Activated CD8-positive, alpha-beta memory T cell treated with anti-CD3 and anti-CD28 coated beads, Interleukin-2, amount 10 ng/mL, durations not matched to agents 7 days and 5 days (primary cell): ENCODE data around the gene PRR23A. TPM values are rescaled to one million over a fixed set of nuclear protein-coding genes. Genes with fewer than 3 reads are reported as not detected.
"Not testable (repeated sequence)": the region's sequence is repeated elsewhere in the genome, so short reads cannot be mapped to it uniquely, and the experiment has no call there.

Experiments used
- ATAC-seq: fragments of 150-1000 bp; cut with Tn5 transposase; one replicate; pipeline ENCODE4 v1.10.0; 2021; ENCODE audit warnings: moderate library complexity
- CTCF ChIA-PET: fragments of 350-600 bp; sonication (Branson Sonifier 250); formaldehyde crosslinking; loops from one replicate; lab custom pipeline; 2021; ENCODE audit warnings: antibody characterized with exemption; lab: Charles Lee
- DNase-seq: peaks from one replicate; pipeline ENCODE4 v3.0.0-alpha.2; 2020
- H3K27ac Mint-ChIP-seq: one replicate; pipeline ENCODE4 v1.8.0; 2021; ENCODE audit warnings: mild to moderate bottlenecking, mixed read lengths
- H3K27me3 Mint-ChIP-seq: one replicate; pipeline ENCODE4 v1.8.0; 2021; ENCODE audit warnings: mixed read lengths
- H3K36me3 Mint-ChIP-seq: one replicate; pipeline ENCODE4 v1.8.0; 2021; ENCODE audit warnings: mild to moderate bottlenecking, mixed read lengths
- H3K4me1 Mint-ChIP-seq: one replicate; pipeline ENCODE4 v1.8.0; 2021; ENCODE audit warnings: mixed read lengths
- H3K4me3 Mint-ChIP-seq: one replicate; pipeline ENCODE4 v1.8.0; 2021; ENCODE audit warnings: mild to moderate bottlenecking, moderate library complexity, mixed read lengths
- H3K9me3 Mint-ChIP-seq: one replicate; pipeline ENCODE4 v1.8.0; 2022; ENCODE audit warnings: low read depth, mixed read lengths
- total RNA-seq, 2 experiments: library from RNA; stranded (reverse); gene quantifications; one replicate each; pipeline ENCODE4 v1.2.3, GENCODE V29; 2021

Gene PRR23A
- total RNA-seq = not detected

DNA sequence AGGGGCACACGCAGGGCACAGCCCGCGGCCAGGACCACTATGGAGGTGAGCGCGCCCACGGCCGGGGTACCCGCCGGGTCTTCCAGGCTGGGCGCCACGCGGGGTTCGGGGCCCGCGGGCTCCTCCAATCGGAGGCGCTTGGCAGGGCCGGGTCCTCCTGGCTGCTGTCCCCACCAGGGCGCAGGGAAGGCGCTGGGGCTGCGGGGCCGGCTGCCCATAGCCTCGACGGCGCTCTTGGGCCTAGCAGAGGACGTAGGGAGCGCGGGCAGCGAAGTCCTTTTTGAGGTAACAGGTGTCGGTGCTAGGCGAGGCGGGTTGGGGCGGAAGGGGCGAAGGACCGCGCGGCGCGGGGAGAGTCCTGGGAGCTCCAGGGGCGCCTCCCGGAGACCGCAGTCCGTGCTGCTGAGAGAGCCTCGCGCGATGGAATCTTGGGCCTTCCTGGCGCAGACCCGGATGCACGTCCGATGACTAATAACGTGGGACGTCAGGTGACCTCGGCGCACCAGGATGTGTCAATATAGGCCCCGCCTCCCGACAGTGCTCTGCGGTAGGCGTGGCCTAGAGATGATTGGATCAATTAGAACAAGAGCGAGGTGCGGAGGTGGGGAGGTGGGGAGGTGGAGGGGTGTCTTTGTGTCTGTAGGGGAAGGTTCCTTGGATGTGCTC, at the start of gene PRR23A:
Gene PRR23A, minus strand, starts transcription at position 218 of the 666 bp plus-strand sequence. Its CDS starts 0 bp downstream, at position 218.
- H3K36me3 Mint-ChIP-seq = peaks cover 3% of the 10 kb centered on the region
- no peaks in the 10 kb centered on the region for H3K4me1 Mint-ChIP-seq
- CTCF ChIA-PET = no interaction called here
- no peaks in the 10 kb centered on the region for H3K27me3 Mint-ChIP-seq
- no peak for ATAC-seq
- no peak within 1 kb of the TSS for H3K4me3 Mint-ChIP-seq
- no peak for DNase-seq
- no peak within 1 kb of the TSS for H3K27ac Mint-ChIP-seq
- peaks cover 14% of the 10 kb centered on the region for H3K9me3 Mint-ChIP-seq

DNA sequence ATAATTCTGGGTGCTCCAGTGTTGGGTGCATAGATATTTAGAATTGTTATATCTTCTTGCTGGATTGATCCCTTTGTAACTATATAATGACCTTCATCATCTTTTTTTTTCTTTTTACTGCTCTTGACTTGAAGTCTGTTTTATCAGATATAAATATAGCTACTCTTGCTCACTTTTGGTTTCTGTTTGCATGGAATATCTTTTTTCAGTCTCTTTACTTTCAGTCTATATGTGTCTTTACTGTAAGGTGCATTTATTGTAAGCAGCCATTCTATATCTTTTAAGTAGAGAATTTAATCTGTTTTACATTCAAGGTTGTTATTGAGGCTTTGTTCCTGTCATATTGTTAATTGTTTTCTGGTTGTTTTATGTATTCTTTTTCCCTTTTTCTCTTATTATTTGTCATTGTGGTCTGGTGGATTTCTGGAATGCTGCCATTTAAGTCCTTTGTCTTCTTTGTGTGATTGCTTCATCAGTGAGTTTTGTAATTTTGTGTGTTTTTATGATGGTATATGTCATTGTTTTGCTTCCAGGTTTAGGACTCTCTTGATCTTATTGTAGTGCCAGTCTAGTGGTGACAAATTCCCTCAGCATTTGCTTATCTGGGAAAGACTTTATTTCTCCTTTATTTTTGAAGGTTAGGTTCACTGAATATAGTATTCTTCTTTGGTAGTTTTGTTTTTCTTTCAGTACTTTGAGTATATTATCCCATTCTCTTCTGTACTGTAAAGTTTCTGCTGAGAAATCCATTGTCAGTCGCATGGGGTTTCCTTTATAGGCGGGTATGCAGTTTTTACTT, 46.9 kb upstream of the PRR23A start:
- H3K4me1 Mint-ChIP-seq = no peaks in the 10 kb centered on the region
- no peak overlapping the region for H3K4me3 Mint-ChIP-seq
- no peak overlapping the region for H3K27ac Mint-ChIP-seq
- ATAC-seq (no peak), DNase-seq (no peak)
- CTCF ChIA-PET = no interaction called here
- no peaks in the 10 kb centered on the region for H3K36me3 Mint-ChIP-seq
- H3K27me3 Mint-ChIP-seq = no peaks in the 10 kb centered on the region
- peaks cover 9% of the 10 kb centered on the region for H3K9me3 Mint-ChIP-seq

DNA sequence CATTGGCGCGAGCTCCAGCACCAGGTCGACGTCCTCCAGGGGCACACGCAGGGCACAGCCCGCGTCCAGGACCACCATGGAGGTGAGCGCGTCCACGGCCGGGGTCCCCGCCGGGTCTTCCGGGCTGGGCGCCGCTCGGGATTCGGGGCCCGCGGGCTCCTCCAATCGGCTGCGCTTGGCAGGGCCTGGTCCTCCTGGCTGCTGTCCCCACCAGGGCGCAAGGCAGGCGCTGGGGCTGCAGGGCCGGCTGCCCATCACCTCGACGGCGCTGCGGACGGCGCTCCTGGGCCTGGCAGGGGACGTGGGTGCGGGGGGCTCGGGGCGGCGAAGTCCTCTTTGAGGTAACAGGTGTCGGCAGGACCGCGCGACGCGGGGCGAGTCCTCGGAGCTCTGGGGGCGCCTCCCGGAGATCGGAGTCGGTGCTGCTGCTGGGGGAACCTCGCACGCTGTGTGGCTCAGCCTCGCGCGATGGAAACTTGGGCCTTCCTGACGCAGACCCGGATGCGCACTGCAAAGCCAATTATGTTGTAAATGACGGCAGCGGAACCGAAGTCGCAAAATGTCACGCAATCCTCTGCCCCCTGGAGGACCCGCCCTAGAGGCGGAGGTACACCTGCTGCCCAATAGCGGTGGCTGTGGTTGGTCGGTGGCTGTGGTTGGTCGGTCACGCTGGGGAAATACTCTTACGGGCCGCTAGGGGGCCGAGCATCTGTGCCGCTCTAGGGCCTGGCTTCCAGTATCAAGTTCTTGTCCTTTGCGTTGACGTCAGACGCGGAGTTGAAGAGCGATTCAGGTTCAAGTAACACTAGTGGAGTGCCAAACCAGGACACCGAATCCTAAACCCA, 38.5 kb upstream of the PRR23A start, which contains the start of gene PRR23C:
Gene PRR23C, minus strand, starts transcription at position 527 of the 845 bp plus-strand sequence. Its CDS starts 272 bp downstream, at position 255.
- no peaks in the 10 kb centered on the region for H3K36me3 Mint-ChIP-seq
- ATAC-seq = no peak
- CTCF ChIA-PET = no interaction called here

DNA sequence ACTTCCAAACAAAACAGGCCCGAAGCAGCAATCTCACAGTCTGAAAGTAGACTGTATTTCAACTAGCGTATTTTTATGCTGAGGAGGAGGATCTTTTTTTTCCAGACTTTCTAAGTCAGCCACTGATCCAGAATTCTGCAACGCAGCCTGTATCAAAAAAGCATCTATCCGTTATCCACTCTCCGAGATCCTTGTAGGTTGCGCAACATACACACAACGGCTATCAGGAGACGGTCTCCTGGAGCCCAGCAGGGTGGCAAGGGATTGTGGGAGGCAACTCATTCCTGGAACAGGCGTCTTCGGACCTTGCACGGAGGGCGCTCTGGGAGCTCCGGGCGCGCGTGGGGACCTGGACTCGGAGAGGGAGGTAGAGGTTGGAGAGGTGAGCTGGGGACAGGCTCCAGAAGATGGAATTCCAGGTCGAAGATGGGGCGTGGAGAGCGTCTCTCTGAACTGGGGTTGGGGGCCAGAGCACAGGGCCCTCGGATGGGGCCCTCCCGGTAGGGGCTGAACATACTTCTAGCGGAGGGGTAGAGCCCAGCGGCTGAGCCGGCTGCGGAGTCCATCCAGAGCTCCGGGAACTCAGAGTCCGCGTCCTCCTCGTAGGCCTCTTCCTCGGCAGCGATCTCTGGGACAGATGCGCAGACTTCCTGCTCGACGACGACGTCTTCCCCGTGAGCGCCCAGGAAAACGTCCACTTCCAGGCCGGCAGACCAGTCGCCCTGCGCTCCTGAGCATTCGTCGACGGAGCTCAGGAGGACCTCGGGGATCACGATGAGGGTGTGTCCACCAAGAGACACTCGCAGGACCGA, 37.7 kb upstream of the PRR23A start:
- CTCF ChIA-PET = no interaction called here
- Mint-ChIP-seq H3K4me1 (no peaks in the 10 kb centered on the region), H3K9me3 (peaks cover 8% of the 10 kb centered on the region), H3K27me3 (no peaks in the 10 kb centered on the region), H3K36me3 (no peaks in the 10 kb centered on the region), H3K4me3 (no peak overlapping the region), H3K27ac (no peak overlapping the region)
- no peak for DNase-seq
- ATAC-seq = no peak

More for the DNA sequence above, 38.5 kb upstream of the PRR23A start, which contains the start of gene PRR23C:
- Mint-ChIP-seq H3K27ac (no peak within 1 kb of the TSS), H3K27me3 (no peaks in the 10 kb centered on the region), H3K9me3 (peaks cover 8% of the 10 kb centered on the region), H3K4me1 (no peaks in the 10 kb centered on the region), H3K4me3 (no peak within 1 kb of the TSS)
- no peak for DNase-seq

DNA sequence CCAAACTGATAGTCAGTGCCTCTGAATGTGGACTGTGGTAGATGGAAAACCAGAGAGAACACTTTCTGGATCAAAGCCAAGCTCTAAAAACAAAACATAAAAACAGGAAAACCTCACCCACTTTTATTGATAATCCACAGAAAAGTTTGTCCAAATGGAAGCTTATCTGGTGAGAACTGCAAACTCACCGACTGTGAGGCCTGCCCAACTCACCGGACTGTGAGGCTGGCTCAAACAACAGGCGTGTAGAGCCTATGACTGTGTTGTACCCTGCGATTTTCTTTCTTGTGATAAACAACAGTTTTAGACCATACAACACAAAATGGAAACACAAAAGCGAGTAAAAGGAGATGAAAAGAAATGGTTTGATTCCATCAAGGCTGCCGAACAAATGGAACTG, 31.4 kb upstream of the PRR23A start:
- CTCF ChIA-PET = no interaction called here
- H3K4me3 Mint-ChIP-seq = no peak overlapping the region
- no peak overlapping the region for H3K27ac Mint-ChIP-seq
- H3K9me3 Mint-ChIP-seq = no peaks in the 10 kb centered on the region
- H3K27me3 Mint-ChIP-seq = no peaks in the 10 kb centered on the region
- ATAC-seq (no peak), DNase-seq (no peak)
- H3K36me3 Mint-ChIP-seq = no peaks in the 10 kb centered on the region
- no peaks in the 10 kb centered on the region for H3K4me1 Mint-ChIP-seq

DNA sequence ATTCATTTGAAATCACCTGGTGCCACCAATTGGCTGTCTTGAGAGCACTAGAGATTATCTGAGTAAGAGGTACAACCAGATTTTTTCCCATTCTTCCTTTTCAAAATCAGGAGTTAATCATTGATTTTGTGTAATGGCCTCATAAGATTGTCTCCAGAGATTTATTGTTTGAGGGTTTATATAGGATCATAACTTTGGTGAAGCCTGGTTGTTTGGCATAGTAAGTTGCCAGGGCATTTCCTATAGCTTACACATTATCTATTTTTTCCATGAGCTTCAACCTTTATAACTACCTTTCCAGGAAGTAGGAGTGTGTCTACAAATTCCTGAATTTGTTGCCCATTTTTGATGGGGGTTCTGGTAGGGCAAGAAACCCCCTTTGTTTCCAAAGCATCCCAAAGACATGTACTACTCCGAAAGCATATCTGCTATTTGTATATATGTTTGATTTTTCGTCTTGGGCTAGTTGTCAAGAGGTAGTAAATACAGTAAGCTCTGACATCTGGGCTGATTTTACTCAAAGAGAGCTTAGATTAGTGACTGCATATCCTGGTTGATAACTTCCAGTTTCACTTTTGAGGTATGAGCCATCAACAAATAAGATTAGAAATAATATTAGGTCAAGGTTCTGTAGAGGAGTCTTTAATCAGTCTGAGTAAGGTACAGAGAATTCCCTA, 26.4 kb upstream of the PRR23A start:
- Mint-ChIP-seq H3K4me1 (no peaks in the 10 kb centered on the region), H3K36me3 (no peaks in the 10 kb centered on the region), H3K4me3 (no peak overlapping the region), H3K9me3 (peaks cover 3% of the 10 kb centered on the region), H3K27ac (no peak overlapping the region), H3K27me3 (no peaks in the 10 kb centered on the region)
- ATAC-seq = no peak
- CTCF ChIA-PET = interaction anchor here (0.7 kb wide), 1 partner anchor 34 kb away, joined by 3 read pairs; no protein-coding TSS in a partner anchor
- no peak for DNase-seq

DNA sequence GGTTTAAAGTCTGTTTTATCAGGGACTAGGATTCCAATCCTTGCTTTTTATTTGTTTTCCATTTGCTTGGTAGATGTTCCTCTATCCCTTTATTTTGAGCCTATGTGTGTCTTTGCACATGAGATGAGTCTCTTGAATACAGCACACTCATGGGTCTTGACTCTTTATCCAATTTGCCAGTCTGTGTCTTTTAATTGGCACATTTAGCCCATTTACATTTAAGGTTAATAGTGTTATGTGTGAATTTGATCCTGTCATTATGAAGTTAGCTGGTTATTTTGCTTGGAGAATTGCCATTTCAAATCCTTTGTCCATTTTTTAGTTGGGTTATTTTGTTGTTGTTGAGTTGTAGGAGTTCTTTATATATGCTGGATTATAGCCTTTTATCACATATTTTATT, 24.5 kb upstream of the PRR23A start:
- ATAC-seq, H3K27me3 Mint-ChIP-seq, H3K27ac Mint-ChIP-seq, H3K4me3 Mint-ChIP-seq, DNase-seq, H3K4me1 Mint-ChIP-seq, H3K36me3 Mint-ChIP-seq, CTCF ChIA-PET, H3K9me3 Mint-ChIP-seq: not testable (repeated sequence)

DNA sequence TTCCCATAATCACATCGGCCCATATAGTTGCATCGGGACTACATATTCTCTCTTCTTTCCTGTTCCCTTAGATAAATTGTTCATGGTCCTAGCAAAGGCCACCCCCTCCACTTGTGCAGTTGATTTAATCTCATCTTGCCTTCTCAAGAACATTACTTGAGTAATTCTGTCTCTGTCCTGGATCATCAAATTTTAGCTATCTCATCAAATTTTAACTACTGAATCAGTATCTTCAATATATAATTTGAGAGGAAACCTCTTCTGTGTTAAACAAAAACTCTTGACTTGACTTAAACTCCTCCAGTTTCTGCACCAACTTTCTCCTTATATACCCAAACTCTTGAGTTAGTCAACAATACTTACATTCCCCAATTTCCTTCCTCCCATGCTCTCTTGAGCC, 18.9 kb upstream of the PRR23A start:
- Mint-ChIP-seq H3K36me3 (no peaks in the 10 kb centered on the region), H3K27ac (no peak overlapping the region)

DNA sequence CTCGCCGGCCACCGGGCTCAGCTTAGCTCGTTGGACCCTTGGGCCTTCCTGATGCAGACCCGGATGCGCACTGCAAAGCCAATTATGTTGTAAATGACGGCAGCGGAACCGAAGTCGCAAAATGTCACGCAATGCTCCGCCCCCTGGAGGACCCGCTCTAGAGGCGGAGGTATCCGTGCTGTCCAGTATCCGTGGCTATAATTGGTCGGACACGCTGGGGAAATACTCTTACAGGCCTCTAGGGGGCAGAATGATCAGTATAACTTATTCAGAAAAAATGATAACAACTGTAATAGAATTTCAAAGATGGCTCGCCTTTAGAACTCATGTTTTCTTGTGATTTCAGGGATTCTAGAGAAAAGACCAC, 14.8 kb upstream of the PRR23A start, which contains the start of gene PRR23B:
Gene PRR23B, minus strand, starts transcription at position 59 of the 367 bp plus-strand sequence. CDS start 265 bp downstream, outside the sequence.
- peaks cover 3% of the 10 kb centered on the region for H3K9me3 Mint-ChIP-seq
- H3K36me3 Mint-ChIP-seq = no peaks in the 10 kb centered on the region
- CTCF ChIA-PET = interaction anchor here (0.9 kb wide), 1 partner anchor 308 kb away, joined by 3 read pairs; no protein-coding TSS in a partner anchor
- ATAC-seq (no peak), DNase-seq (no peak)
- H3K4me1 Mint-ChIP-seq = no peaks in the 10 kb centered on the region
- no peaks in the 10 kb centered on the region for H3K27me3 Mint-ChIP-seq
- no peak within 1 kb of the TSS for H3K27ac Mint-ChIP-seq
- H3K4me3 Mint-ChIP-seq = no peak within 1 kb of the TSS

More for the DNA sequence above, 18.9 kb upstream of the PRR23A start:
- CTCF ChIA-PET = no interaction called here
- Mint-ChIP-seq H3K9me3 (no peaks in the 10 kb centered on the region), H3K27me3 (no peaks in the 10 kb centered on the region), H3K4me1 (no peaks in the 10 kb centered on the region), H3K4me3 (no peak overlapping the region)
- ATAC-seq = no peak
- no peak for DNase-seq

DNA sequence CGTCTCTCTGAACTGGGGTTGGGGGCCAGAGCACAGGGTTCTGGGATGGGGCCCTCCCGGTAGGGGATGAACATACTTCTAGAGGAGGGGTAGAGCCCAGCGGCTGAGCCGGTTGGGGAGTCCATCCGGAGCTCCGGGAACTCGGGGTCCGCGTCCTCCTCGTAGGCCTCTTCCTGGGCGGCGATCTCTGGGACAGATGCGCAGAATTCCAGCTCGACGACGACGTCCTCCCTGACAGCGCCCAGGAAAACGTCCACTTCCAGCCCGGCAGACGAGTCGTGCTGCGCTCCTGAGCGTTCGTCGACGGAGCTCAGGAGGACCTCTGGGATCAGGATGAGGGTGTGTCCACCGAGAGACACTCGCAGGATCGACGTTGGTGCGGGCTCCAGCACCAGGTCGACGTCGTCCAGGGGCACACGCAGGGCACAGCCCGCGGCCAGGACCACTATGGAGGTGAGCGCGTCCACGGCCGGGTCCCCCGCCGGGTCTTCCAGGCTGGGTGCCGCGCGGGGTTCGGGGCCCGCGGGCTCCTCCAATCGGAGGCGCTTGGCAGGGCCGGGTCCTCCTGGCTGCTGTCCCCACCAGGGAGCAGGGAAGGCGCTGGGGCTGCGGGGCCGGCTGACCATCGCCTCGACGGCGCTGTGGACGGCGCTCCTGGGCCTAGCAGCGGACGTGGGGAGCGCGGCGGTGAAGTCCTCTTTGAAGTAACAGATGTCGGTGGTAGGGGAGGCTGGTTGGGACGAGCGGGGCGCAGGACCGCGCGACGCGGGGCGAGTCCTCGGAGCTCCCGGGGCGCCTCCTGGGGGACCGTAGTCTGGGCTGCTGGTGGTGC, 14.2 kb upstream of the PRR23A start:
- H3K27me3 Mint-ChIP-seq = no peaks in the 10 kb centered on the region
- CTCF ChIA-PET = no interaction called here

DNA sequence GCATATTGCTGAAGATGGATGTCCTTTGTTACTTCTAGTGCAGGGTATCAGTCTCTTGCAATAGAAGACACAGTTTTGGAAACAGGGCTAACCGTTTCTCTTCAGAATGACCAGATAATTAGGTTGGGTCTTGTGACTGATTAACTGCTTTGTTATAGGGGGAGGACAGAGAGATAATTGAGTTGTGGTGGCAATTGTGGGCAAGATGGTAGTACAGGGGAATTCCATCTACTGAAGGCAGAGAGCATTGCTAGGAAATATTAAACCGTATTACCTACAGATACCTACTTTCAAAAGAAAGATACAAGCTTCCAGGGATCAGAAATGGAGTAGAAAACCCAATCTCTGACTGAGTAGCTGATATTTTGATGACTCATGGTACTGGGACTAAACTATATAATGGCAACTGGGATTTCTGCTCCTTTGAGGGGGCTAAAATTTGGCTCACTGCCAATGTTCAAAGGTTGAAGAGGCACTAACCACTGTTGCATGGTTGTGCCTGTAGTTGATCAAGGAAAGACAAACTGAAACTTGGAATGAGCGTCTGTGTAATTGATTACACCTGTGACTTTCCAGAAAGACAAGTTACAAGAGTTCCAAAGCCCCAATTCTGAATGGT, 10.5 kb upstream of the PRR23A start:
- Mint-ChIP-seq H3K4me1 (no peaks in the 10 kb centered on the region), H3K4me3 (no peak overlapping the region), H3K27me3 (no peaks in the 10 kb centered on the region), H3K27ac (no peak overlapping the region), H3K9me3 (peaks cover 3% of the 10 kb centered on the region), H3K36me3 (no peaks in the 10 kb centered on the region)
- DNase-seq = no peak
- CTCF ChIA-PET = no interaction called here
- no peak for ATAC-seq

More for the DNA sequence above, 14.2 kb upstream of the PRR23A start:
- Mint-ChIP-seq H3K27ac (no peak overlapping the region), H3K4me3 (no peak overlapping the region), H3K4me1 (no peaks in the 10 kb centered on the region), H3K9me3 (peaks cover 3% of the 10 kb centered on the region), H3K36me3 (no peaks in the 10 kb centered on the region)
- DNase-seq (no peak), ATAC-seq (no peak)
